Measurements from ENCODE around the gene STPG1.

GRCh38 chr1:24373710-24374109, 39.9 kb downstream of the STPG1 start:
- TF ChIP-seq CTCF (IDR thresholded peaks at IDR 0.05) (no peak), POLR2A (IDR thresholded peaks at IDR 0.05) (no peak)

Data from testis (tissue), 2 donors.